Loucy (cell line): ENCODE measurements around the gene PHF20.

ENCODE experiments used
- EZH2phosphoT487 ChIP-seq: fragments of 200-600 bp; IDR thresholded peaks from 2 replicates; pipeline ENCODE4 v1.6.1; 2018; ENCODE audit warnings: antibody characterized with exemption, mild to moderate bottlenecking, moderate library complexity, borderline replicate concordance
- TF ChIP-seq, protein P1 (sequence below): fragments of 200-600 bp; sonication (generic); conservative IDR thresholded peaks from 2 replicates; pipeline ENCODE4 v1.5.1; 2014; ENCODE audit warnings: mild to moderate bottlenecking, antibody characterized with exemption, low read length

DNA sequence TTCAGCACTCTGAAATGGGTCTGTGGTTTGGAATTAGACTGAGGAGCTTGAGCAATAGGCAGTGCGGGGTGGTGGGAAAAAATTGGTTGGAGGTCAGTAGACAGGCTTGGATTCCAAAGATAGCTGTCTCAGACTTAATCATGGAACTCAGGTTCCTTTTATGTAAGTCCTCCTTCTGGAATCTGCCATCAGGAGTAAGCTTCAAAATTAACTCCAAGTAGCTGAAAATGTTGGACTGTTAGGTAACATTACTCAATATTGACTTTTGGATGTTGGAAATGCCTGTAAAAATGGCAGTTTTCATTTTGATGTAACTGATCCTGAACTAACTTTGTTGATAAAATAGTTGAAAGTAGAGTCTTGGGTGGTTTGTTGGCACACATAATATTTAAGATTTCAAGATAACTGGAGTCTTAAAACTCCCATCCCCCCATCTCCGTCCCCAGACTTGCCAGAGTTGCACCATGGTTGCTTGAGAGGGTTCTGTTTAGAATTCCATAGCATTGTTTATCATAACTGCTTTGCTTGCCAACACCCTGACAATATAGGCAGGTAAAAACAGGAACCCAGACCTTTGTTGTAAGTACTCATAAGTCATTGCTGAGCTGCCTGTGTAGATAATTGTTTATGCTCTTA, 83.0 kb downstream of the PHF20 start:
- TF ChIP-seq, protein P1, sequence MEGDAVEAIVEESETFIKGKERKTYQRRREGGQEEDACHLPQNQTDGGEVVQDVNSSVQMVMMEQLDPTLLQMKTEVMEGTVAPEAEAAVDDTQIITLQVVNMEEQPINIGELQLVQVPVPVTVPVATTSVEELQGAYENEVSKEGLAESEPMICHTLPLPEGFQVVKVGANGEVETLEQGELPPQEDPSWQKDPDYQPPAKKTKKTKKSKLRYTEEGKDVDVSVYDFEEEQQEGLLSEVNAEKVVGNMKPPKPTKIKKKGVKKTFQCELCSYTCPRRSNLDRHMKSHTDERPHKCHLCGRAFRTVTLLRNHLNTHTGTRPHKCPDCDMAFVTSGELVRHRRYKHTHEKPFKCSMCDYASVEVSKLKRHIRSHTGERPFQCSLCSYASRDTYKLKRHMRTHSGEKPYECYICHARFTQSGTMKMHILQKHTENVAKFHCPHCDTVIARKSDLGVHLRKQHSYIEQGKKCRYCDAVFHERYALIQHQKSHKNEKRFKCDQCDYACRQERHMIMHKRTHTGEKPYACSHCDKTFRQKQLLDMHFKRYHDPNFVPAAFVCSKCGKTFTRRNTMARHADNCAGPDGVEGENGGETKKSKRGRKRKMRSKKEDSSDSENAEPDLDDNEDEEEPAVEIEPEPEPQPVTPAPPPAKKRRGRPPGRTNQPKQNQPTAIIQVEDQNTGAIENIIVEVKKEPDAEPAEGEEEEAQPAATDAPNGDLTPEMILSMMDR: no peak
- TF ChIP-seq EZH2phosphoT487: no peak
